K562 (cell line): ENCODE data around the gene ZNF343. TPM values are rescaled to one million over a fixed set of nuclear protein-coding genes. Genes with fewer than 3 reads are reported as not detected.

Source experiments
- ATAC-seq: fragments of 200-7000 bp; cut with Tn5 transposase; 3 replicates; pipeline ENCODE4 v1.9.1; 2020; ENCODE audit warnings: moderate library complexity
- BruUV-seq: library from RNA; stranded (reverse); fragments of 400-500 nt; replicated peaks from 2 replicates; lab custom pipeline; 2021; lab: Mats Ljungman, UMichigan
- CTCF ChIA-PET: fragments of 300-600 bp; formaldehyde crosslinking; extraction: SDS; loops from one replicate; lab custom pipeline; 2021; ENCODE audit warnings: low intra/inter-chr PET ratio; lab: Yijun Ruan, JAX
- POLR2A ChIA-PET: fragments of 300-600, 350-650 bp; sonication (Branson Sonifier 250); formaldehyde crosslinking; extraction: SDS; loops from one replicate; lab custom pipeline; 2021; ENCODE audit warnings: antibody characterized with exemption, inconsistent platforms; lab: Yijun Ruan, JAX
- DNase-seq, 4 experiments: peaks; one replicate each; pipeline versions ENCODE4 v3.0.0 to v3.0.0-alpha.2; 2011 to 2018; ENCODE audit warnings: low spot score in 3 of 4, mixed read lengths in 3 of 4; ENCODE audit errors: extremely low read depth in 1 of 4
- FAIRE-seq: peaks from 2 replicates; lab custom pipeline; 2011; peaks lifted over from hg19 to GRCh38; lab: Jason Lieb, UNC
- H2AFZ ChIP-seq: 2 replicates; pipeline ENCODE4 v1.6.0; 2011; ENCODE audit warnings: low read depth, low read length, control low read depth, inconsistent platforms
- H3K27ac ChIP-seq: fragments of 200-600 bp; 3 replicates; pipeline ENCODE4 v1.8.0; 2011; ENCODE audit warnings: low read depth, mild to moderate bottlenecking, control low read depth, inconsistent platforms, low read length, moderate library complexity, mixed read lengths; ENCODE audit errors: extremely low read depth
- H3K27me3 ChIP-seq, 2 experiments: fragments of 300-600 bp in 1 of 2; 2 replicates in 1 of 2; 3 replicates in 1 of 2; pipeline versions ENCODE4 v1.6.0 to v1.8.0; 2011; ENCODE audit warnings: inconsistent platforms in 2 of 2, low read length in 2 of 2, mild to moderate bottlenecking in 1 of 2, mixed read lengths in 1 of 2, moderate library complexity in 1 of 2; ENCODE audit not compliant: control insufficient read depth in 2 of 2, insufficient read depth in 2 of 2
- H3K36me3 ChIP-seq: fragments of 300-600 bp; 3 replicates; pipeline ENCODE4 v1.8.0; 2011; ENCODE audit warnings: mild to moderate bottlenecking, low read length, inconsistent platforms; ENCODE audit not compliant: control insufficient read depth, insufficient read depth
- H3K4me1 ChIP-seq, 2 experiments: fragments of 200-600 bp in 1 of 2; replicated peaks in 1 of 2; 2 replicates in 1 of 2; 3 replicates in 1 of 2; pipeline versions ENCODE4 v1.5.1 to v1.8.0; 2011; ENCODE audit warnings: inconsistent platforms in 2 of 2, low read length in 2 of 2, mild to moderate bottlenecking in 1 of 2, mixed read lengths in 1 of 2, moderate library complexity in 1 of 2; ENCODE audit not compliant: control insufficient read depth in 2 of 2, insufficient read depth in 2 of 2
- H3K4me2 ChIP-seq: 2 replicates; pipeline ENCODE4 v1.6.1; 2011; ENCODE audit warnings: low read length, control low read depth, inconsistent platforms, mixed read lengths; ENCODE audit not compliant: insufficient read depth
- H3K4me3 ChIP-seq: fragments of 200-600 bp; sonication (generic), shearing (Covaris generic); 2 replicates; pipeline ENCODE4 v1.5.1; 2016; ENCODE audit warnings: control low read depth, inconsistent platforms
- H3K79me2 ChIP-seq: fragments of 200-600 bp; 3 replicates; pipeline ENCODE4 v1.8.0; 2011; ENCODE audit warnings: low read length, inconsistent platforms; ENCODE audit not compliant: control insufficient read depth, insufficient read depth
- H3K9ac ChIP-seq, 2 experiments: 2 replicates each; pipeline versions ENCODE4 v1.6.0 to v1.6.1; 2011; ENCODE audit warnings: low read depth in 2 of 2, low read length in 2 of 2, control low read depth in 1 of 2, inconsistent platforms in 1 of 2, mild to moderate bottlenecking in 1 of 2, mixed read lengths in 1 of 2; ENCODE audit not compliant: insufficient read depth in 1 of 2
- H3K9me1 ChIP-seq: one replicate; pipeline ENCODE4 v1.6.0; 2011; ENCODE audit warnings: inconsistent platforms, mild to moderate bottlenecking, low read length, moderate library complexity; ENCODE audit not compliant: control insufficient read depth, insufficient read depth
- H3K9me3 ChIP-seq: replicated peaks from 2 replicates; pipeline ENCODE4 v1.5.1; 2011; ENCODE audit warnings: low read depth, low read length, inconsistent platforms; ENCODE audit not compliant: control insufficient read depth, insufficient read depth
- H4K20me1 ChIP-seq: replicated peaks from 2 replicates; pipeline ENCODE4 v1.6.1; 2011; ENCODE audit warnings: low read length, inconsistent platforms, mixed read lengths; ENCODE audit not compliant: control insufficient read depth, insufficient read depth
- ASH1L ChIP-seq: fragments of 450-650 bp; IDR thresholded peaks from 2 replicates; pipeline ENCODE4 v1.6.1; 2018; ENCODE audit warnings: borderline replicate concordance, mild to moderate bottlenecking, low read depth; ENCODE audit not compliant: partially characterized antibody
- ATF1 ChIP-seq, 2 experiments: fragments of 450-650 bp in 1 of 2; IDR thresholded peaks; 2 replicates each; pipeline ENCODE4 v1.6.1; 2016; ENCODE audit warnings: missing compliant biosample characterization in 1 of 2, missing genetic modification characterization in 1 of 2
- CBX1 ChIP-seq: sonication (generic); IDR thresholded peaks from 2 replicates; pipeline ENCODE4 v1.6.1; 2016; ENCODE audit warnings: antibody characterized with exemption, low read depth, mild to moderate bottlenecking
- HDAC6 ChIP-seq: IDR thresholded peaks from 2 replicates; pipeline ENCODE4 v1.6.1; 2012; ENCODE audit warnings: low read depth, mild to moderate bottlenecking, control low read depth, inconsistent platforms, low read length, moderate library complexity
- HMBOX1 ChIP-seq: sonication (generic); IDR thresholded peaks from 2 replicates; pipeline ENCODE4 v1.6.1; 2016
- MTA2 ChIP-seq: fragments of 450-650 bp; IDR thresholded peaks from 2 replicates; pipeline ENCODE4 v1.6.1; 2016; ENCODE audit warnings: low read depth
- RCOR1 ChIP-seq, 2 experiments: IDR thresholded peaks; 2 replicates each; pipeline ENCODE4 v1.6.1; 2012; ENCODE audit warnings: low read depth in 2 of 2, low read length in 2 of 2, borderline replicate concordance in 1 of 2, improper control_type of control experiment in 1 of 2
- SFPQ ChIP-seq: fragments of 200-400 bp; formaldehyde crosslinking; IDR thresholded peaks from 2 replicates; pipeline ENCODE4 v1.6.1; 2017; ENCODE audit warnings: mild to moderate bottlenecking, low read depth, low read length, moderate library complexity
- TCF7L2 ChIP-seq: fragments of 150-350 bp; IDR thresholded peaks from 2 replicates; pipeline ENCODE4 v1.6.1; 2016; ENCODE audit warnings: low read depth, mild to moderate bottlenecking, low read length, moderate library complexity
- TFE3 ChIP-seq: fragments of 450-650 bp; formaldehyde crosslinking; IDR thresholded peaks from 2 replicates; pipeline ENCODE4 v1.4.0; 2020; ENCODE audit warnings: mild to moderate bottlenecking, mixed read lengths
- WGBS: fragments of 100-300 bp; shearing (Covaris generic); methylation state at CpG from one replicate; pipeline ENCODE4 v1.1.6; 2016; ENCODE audit warnings: low coverage, mixed read lengths; ENCODE audit not compliant: insufficient coverage; ENCODE audit errors: missing lambda C conversion rate; 5-methylcytosine and 5-hydroxymethylcytosine counted together
- in situ Hi-C: fragments of 300-500 bp; cut with MboI; formaldehyde crosslinking; loops from 4 replicates; pipeline ENCODE4 v1.15.0; 2018; ENCODE audit warnings: inconsistent platforms, mixed read lengths
- intact Hi-C: fragments of 100-400 bp; cut with micrococcal nuclease; formaldehyde crosslinking; loops from 2 replicates; pipeline ENCODE4 v1.14.2; 2022
- polyA plus RNA-seq, 8 experiments: library from polyadenylated mRNA; depleted of rRNA in 4 of 8; stranded (reverse) in 5 of 8; unstranded in 3 of 8; fragments of >200 nt; fragmentation: Nextera tagmentation in 2 of 8; fragmentation: Illumina TruSeq in 1 of 8; extraction: Ambion mirVana in 2 of 8; extraction: Trizol in 1 of 8; gene quantifications; 2 replicates each; pipeline versions ENCODE4 v1.2.1 to v1.2.3, GENCODE V29; 2011 to 2014; ENCODE audit warnings: inconsistent platforms in 1 of 8, missing spikeins in 1 of 8
- total RNA-seq, 7 experiments: library from RNA; depleted of rRNA in 6 of 7; stranded (reverse); fragments of >200 nt in 6 of 7; fragmentation: Illumina TruSeq in 2 of 7; extraction: Trizol in 2 of 7; gene quantifications; 2 replicates each; pipeline versions ENCODE4 v1.2.1 to v1.2.3, GENCODE V29; 2011 to 2021; ENCODE audit warnings: low replicate concordance in 1 of 7
- TF ChIP-seq, protein P1 (sequence below): sonication (generic); formaldehyde crosslinking; IDR thresholded peaks from 2 replicates; pipeline ENCODE4 v1.8.1; 2023; ENCODE audit warnings: mild to moderate bottlenecking, missing genetic modification reagents

Gene ZNF343
- total and polyA plus RNA-seq, 9 of the 15 experiments (the other 6 are each of a cell fraction or from before 2014, with no cell fraction given) = 1.4 to 9.8 (median 6.4) TPM

GRCh38 chr20:2449386-2449785, 59.3 kb downstream of the ZNF343 start:
- in situ Hi-C loops = loop anchor here (10.0 kb wide), 1 partner anchor 235 kb away; no protein-coding TSS in a partner anchor
- Histone ChIP-seq H2AFZ (no peak overlapping the region), H3K4me1 (no peaks in the 10 kb centered on the region), H3K27me3 (peaks cover 0 to 5% of the 10 kb centered on the region in 2 experiments; a peak in 1 of 5 replicates), H3K4me3 (no peak overlapping the region), H3K36me3 (no peaks in the 10 kb centered on the region), H3K9ac (no peak overlapping the region), H4K20me1 (no peaks in the 10 kb centered on the region; the same call in 1 of the 2 replicates), H3K9me1 (no peaks in the 10 kb centered on the region), H3K27ac (no peak overlapping the region), H3K4me2 (no peak overlapping the region), H3K9me3 (no peaks in the 10 kb centered on the region), H3K79me2 (no peaks in the 10 kb centered on the region)
- no TSS peak for BruUV-seq
- intact Hi-C loops = no loop called here
- ChIA-PET CTCF (interaction anchor here (0.6 kb wide), 1 partner anchor 9 kb away, joined by 3 read pairs; no protein-coding TSS in a partner anchor), POLR2A (no interaction called here)
- no peak for DNase-seq
- no peak for FAIRE-seq
- WGBS = 9% methylated on average over 1 of the region's 1 CpG
- ATAC-seq = no peak
- TF ChIP-seq CBX1 (no peak), TCF7L2 (no peak), SFPQ (no peak), ATF1 (CRISPR knock-in tag; IDR thresholded peaks at IDR 0.05) (no peak), ATF1 (tag; IDR thresholded peaks at IDR 0.05) (no peak), HMBOX1 (no peak), HDAC6 (no peak), TFE3 (CRISPR knock-in tag) (no peak), RCOR1 (IDR thresholded peaks at IDR 0.05; ENCODE audit: borderline replicate concordance in 1 of 2, low read depth in 2 of 2, low read length in 2 of 2) (no peak), MTA2 (no peak), ASH1L (no peak)
- TF ChIP-seq, protein P1, sequence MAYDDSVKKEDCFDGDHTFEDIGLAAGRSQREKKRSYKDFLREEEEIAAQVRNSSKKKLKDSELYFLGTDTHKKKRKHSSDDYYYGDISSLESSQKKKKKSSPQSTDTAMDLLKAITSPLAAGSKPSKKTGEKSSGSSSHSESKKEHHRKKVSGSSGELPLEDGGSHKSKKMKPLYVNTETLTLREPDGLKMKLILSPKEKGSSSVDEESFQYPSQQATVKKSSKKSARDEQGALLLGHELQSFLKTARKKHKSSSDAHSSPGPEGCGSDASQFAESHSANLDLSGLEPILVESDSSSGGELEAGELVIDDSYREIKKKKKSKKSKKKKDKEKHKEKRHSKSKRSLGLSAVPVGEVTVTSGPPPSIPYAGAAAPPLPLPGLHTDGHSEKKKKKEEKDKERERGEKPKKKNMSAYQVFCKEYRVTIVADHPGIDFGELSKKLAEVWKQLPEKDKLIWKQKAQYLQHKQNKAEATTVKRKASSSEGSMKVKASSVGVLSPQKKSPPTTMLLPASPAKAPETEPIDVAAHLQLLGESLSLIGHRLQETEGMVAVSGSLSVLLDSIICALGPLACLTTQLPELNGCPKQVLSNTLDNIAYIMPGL = no peak
